Mesodermal cell (in vitro differentiated cells): ENCODE data around the gene SLC9A7.

Experiments
- H3K27ac ChIP-seq: 2 replicates; pipeline ENCODE4 v1.7.0; 2013; ENCODE audit warnings: mild to moderate bottlenecking, low read depth, low read length, moderate library complexity; ENCODE audit not compliant: severe bottlenecking
- H3K36me3 ChIP-seq: 2 replicates; pipeline ENCODE4 v1.7.1; 2013; ENCODE audit warnings: mild to moderate bottlenecking, low read length, moderate library complexity; ENCODE audit not compliant: control insufficient read depth, insufficient read depth
- H3K4me1 ChIP-seq: one replicate; pipeline ENCODE4 v1.7.1; 2013; ENCODE audit warnings: mild to moderate bottlenecking, low read length; ENCODE audit not compliant: insufficient read depth, control insufficient read depth, poor library complexity, severe bottlenecking
- H3K4me3 ChIP-seq: 2 replicates; pipeline ENCODE4 v1.7.0; 2013; ENCODE audit warnings: low read length, control low read depth, mild to moderate bottlenecking; ENCODE audit not compliant: insufficient read depth, poor library complexity, severe bottlenecking; ENCODE audit errors: extremely low read depth
- H3K9me3 ChIP-seq: 2 replicates; pipeline ENCODE4 v1.7.1; 2013; ENCODE audit warnings: mild to moderate bottlenecking, low read length, moderate library complexity; ENCODE audit not compliant: control insufficient read depth
- WGBS, 2 experiments: methylation state at CpG; one replicate each; pipeline ENCODE4 v1.1.5; 2013; ENCODE audit warnings: missing lambda C conversion rate in 2 of 2; ENCODE audit not compliant: insufficient coverage in 2 of 2; 5-methylcytosine and 5-hydroxymethylcytosine counted together

Gene SLC9A7

GRCh38 chrX:46627711-46628419, 131.1 kb downstream of the SLC9A7 start:
- H3K4me3 ChIP-seq = no peak overlapping the region
- H3K9me3 ChIP-seq = no peaks in the 10 kb centered on the region
- no peaks in the 10 kb centered on the region for H3K36me3 ChIP-seq
- peaks cover 9% of the 10 kb centered on the region for H3K4me1 ChIP-seq
- WGBS, 2 experiments = 76% methylated on average over 3 of the region's 10 CpGs; no CpG with 5 or more reads in 1 of the 2 experiments
- peak overlapping the region; percentile 57 for H3K27ac ChIP-seq

GRCh38 chrX:46627062-46627461, 131.9 kb downstream of the SLC9A7 start:
- WGBS, 2 experiments = 100% methylated on average over 2 of the region's 4 CpGs; no CpG with 5 or more reads in 1 of the 2 experiments

GRCh38 chrX:46626566-46626965, 132.4 kb downstream of the SLC9A7 start:
- Histone ChIP-seq H3K9me3 (no peaks in the 10 kb centered on the region), H3K4me3 (no peak overlapping the region), H3K4me1 (peaks cover 9% of the 10 kb centered on the region), H3K27ac (no peak overlapping the region), H3K36me3 (no peaks in the 10 kb centered on the region)
- 100% methylated on average over 3 of the region's 7 CpGs; no CpG with 5 or more reads in 1 of the 2 experiments for WGBS, 2 experiments

More at GRCh38 chrX:46627062-46627461, 131.9 kb downstream of the SLC9A7 start:
- H3K4me3 ChIP-seq = no peak overlapping the region
- no peak overlapping the region for H3K27ac ChIP-seq
- H3K36me3 ChIP-seq = no peaks in the 10 kb centered on the region
- no peaks in the 10 kb centered on the region for H3K9me3 ChIP-seq
- H3K4me1 ChIP-seq = peaks cover 9% of the 10 kb centered on the region

- peaks cover 9% of the 10 kb centered on the region for H3K4me1 ChIP-seq
- WGBS, 2 experiments = 100% methylated on average over 3 of the region's 6 CpGs; no CpG with 5 or more reads in 1 of the 2 experiments
- H3K27ac ChIP-seq = no peak overlapping the region
- no peaks in the 10 kb centered on the region for H3K9me3 ChIP-seq
- H3K4me3 ChIP-seq = no peak overlapping the region
- no peaks in the 10 kb centered on the region for H3K36me3 ChIP-seq
These were observed 134.7 kb downstream of the SLC9A7 start for GRCh38 chrX:46624090-46624786.

GRCh38 chrX:46621572-46621971, 137.3 kb downstream of the SLC9A7 start:
- Histone ChIP-seq H3K9me3 (no peaks in the 10 kb centered on the region), H3K36me3 (no peaks in the 10 kb centered on the region), H3K4me3 (no peak overlapping the region), H3K4me1 (no peaks in the 10 kb centered on the region), H3K27ac (no peak overlapping the region)
- no CpG with 5 or more reads among the region's 3 CpGs for WGBS, 2 experiments

GRCh38 chrX:46620505-46620904, 138.4 kb downstream of the SLC9A7 start:
- no peak overlapping the region for H3K4me3 ChIP-seq
- H3K27ac ChIP-seq = no peak overlapping the region
- H3K4me1 ChIP-seq = no peaks in the 10 kb centered on the region
- H3K36me3 ChIP-seq = no peaks in the 10 kb centered on the region
- no peaks in the 10 kb centered on the region for H3K9me3 ChIP-seq
- WGBS, 2 experiments = 100% methylated on average over 3 of the region's 4 CpGs

- H3K27ac ChIP-seq = no peak overlapping the region
- H3K4me1 ChIP-seq = no peaks in the 10 kb centered on the region
- no peaks in the 10 kb centered on the region for H3K9me3 ChIP-seq
- no peak overlapping the region for H3K4me3 ChIP-seq
- no peaks in the 10 kb centered on the region for H3K36me3 ChIP-seq
These were observed 140.0 kb downstream of the SLC9A7 start for GRCh38 chrX:46618947-46619346.

GRCh38 chrX:46617906-46618305, 141.0 kb downstream of the SLC9A7 start:
- Histone ChIP-seq H3K27ac (no peak overlapping the region), H3K4me3 (no peak overlapping the region), H3K36me3 (no peaks in the 10 kb centered on the region), H3K9me3 (no peaks in the 10 kb centered on the region), H3K4me1 (no peaks in the 10 kb centered on the region)

GRCh38 chrX:46611658-46612362, 147.1 kb downstream of the SLC9A7 start:
- H3K36me3 ChIP-seq = no peaks in the 10 kb centered on the region
- no peaks in the 10 kb centered on the region for H3K4me1 ChIP-seq
- no peak overlapping the region for H3K27ac ChIP-seq
- no peaks in the 10 kb centered on the region for H3K9me3 ChIP-seq
- no peak overlapping the region for H3K4me3 ChIP-seq
- WGBS, 2 experiments = 91 to 94% methylated on average over 4 to 6 of the region's 13 CpGs

- Histone ChIP-seq H3K36me3 (no peaks in the 10 kb centered on the region), H3K4me3 (no peak overlapping the region), H3K4me1 (no peaks in the 10 kb centered on the region), H3K9me3 (no peaks in the 10 kb centered on the region), H3K27ac (no peak overlapping the region)
- WGBS, 2 experiments = 92% methylated on average over 2 of the region's 5 CpGs; no CpG with 5 or more reads in 1 of the 2 experiments
These were observed 148.8 kb downstream of the SLC9A7 start for GRCh38 chrX:46610070-46610658.
